Testis (tissue), 2 donors: ENCODE data around the gene FES.
"Not testable (repeated sequence)": the region's sequence is repeated elsewhere in the genome, so short reads cannot be mapped to it uniquely, and the experiment has no call there.

ENCODE experiments used
- POLR2A ChIP-seq: fragments of 450-650 bp; IDR thresholded peaks from one replicate; pipeline ENCODE4 v1.6.1; 2017; ENCODE audit warnings: antibody characterized with exemption, mild to moderate bottlenecking, moderate library complexity
- TF ChIP-seq, protein P1 (sequence below), 3 experiments: fragments of 450-650 bp in 2 of 3; fragments of 200-600 bp in 1 of 3; sonication (generic) in 1 of 3; IDR thresholded peaks; one replicate each; pipeline ENCODE4 v1.5.1; 2016 to 2019; ENCODE audit warnings: antibody characterized with exemption in 3 of 3, mild to moderate bottlenecking in 2 of 3, moderate library complexity in 1 of 3

DNA sequence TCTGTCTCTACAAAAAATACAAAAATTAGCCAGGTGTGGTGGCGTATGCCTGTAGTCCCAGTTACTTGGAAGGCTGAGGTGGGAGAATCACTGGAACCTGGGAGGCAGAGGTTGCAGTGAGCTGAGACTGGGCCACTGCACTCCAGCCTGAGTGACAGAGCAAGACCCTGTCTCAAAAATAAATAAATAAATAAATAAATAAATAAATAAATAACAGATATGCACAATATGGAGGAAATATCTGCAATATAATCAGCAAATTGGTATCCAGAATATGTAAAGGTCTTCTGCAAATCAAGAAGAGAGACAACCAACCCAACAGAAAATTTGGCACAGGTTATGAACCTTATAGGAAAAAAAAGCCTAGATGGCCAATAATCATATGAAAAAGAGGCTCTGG, 34.9 kb upstream of the FES start:
- TF ChIP-seq, protein P1, sequence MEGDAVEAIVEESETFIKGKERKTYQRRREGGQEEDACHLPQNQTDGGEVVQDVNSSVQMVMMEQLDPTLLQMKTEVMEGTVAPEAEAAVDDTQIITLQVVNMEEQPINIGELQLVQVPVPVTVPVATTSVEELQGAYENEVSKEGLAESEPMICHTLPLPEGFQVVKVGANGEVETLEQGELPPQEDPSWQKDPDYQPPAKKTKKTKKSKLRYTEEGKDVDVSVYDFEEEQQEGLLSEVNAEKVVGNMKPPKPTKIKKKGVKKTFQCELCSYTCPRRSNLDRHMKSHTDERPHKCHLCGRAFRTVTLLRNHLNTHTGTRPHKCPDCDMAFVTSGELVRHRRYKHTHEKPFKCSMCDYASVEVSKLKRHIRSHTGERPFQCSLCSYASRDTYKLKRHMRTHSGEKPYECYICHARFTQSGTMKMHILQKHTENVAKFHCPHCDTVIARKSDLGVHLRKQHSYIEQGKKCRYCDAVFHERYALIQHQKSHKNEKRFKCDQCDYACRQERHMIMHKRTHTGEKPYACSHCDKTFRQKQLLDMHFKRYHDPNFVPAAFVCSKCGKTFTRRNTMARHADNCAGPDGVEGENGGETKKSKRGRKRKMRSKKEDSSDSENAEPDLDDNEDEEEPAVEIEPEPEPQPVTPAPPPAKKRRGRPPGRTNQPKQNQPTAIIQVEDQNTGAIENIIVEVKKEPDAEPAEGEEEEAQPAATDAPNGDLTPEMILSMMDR (IDR thresholded peaks at IDR 0.05), result not testable (repeated sequence)
- not testable (repeated sequence) for TF ChIP-seq POLR2A
